OCI-M1 (cell line): ENCODE data around the gene PERM1.
"Not testable (repeated sequence)": the region's sequence is repeated elsewhere in the genome, so short reads cannot be mapped to it uniquely, and the experiment has no call there.

ENCODE experiments used
- DNase-seq: peaks from one replicate; lab custom pipeline; 2025; lab: John Stamatoyannopoulos, UW

The PERM1 gene

GRCh38 chr1:981955-982558 lies at the start of gene PERM1:
Gene PERM1 (minus strand): TSS chr1:982093. CDS start chr1:981029, 1,064 bp downstream.
- no peak for DNase-seq

DNA sequence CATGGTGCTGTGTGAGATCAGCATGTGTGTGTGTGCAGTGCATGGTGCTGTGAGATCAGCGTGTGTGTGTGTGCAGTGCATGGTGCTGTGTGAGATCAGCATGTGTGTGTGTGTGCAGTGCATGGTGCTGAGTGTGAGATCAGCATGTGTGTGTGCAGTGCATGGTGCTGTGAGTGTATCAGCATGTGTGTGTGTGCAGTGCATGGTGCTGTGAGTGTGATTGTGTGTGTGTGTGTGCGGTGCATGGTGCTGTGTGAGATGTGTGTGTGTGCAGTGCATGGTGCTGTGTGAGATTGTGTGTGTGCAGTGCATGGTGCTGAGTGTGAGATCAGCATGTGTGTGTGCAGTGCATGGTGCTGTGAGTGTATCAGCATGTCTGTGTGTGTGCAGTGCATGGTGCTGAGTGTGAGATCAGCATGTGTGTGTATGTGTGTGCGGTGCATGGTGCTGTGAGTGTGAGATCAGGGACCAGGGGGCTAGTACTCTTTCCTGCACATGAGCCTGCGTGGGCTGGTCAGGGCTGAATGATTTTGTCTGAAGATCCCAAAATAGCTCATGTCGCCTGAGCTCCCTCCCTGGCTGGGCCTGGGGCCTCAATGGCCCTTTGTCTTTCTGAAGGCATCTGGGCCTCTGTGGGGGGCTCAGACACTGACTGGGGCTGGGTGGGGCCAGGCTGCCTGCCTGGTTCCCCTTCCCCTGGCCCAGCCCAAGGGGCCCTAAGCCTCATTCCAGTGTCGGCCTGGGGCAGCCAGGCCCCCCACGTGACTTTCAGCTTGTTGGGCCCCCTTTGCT lies 49.2 kb upstream of the PERM1 start:
- DNase-seq: not testable (repeated sequence)

- no peak for DNase-seq
These were observed 45.9 kb upstream of the PERM1 start for GRCh38 chr1:1027791-1028190.

DNA sequence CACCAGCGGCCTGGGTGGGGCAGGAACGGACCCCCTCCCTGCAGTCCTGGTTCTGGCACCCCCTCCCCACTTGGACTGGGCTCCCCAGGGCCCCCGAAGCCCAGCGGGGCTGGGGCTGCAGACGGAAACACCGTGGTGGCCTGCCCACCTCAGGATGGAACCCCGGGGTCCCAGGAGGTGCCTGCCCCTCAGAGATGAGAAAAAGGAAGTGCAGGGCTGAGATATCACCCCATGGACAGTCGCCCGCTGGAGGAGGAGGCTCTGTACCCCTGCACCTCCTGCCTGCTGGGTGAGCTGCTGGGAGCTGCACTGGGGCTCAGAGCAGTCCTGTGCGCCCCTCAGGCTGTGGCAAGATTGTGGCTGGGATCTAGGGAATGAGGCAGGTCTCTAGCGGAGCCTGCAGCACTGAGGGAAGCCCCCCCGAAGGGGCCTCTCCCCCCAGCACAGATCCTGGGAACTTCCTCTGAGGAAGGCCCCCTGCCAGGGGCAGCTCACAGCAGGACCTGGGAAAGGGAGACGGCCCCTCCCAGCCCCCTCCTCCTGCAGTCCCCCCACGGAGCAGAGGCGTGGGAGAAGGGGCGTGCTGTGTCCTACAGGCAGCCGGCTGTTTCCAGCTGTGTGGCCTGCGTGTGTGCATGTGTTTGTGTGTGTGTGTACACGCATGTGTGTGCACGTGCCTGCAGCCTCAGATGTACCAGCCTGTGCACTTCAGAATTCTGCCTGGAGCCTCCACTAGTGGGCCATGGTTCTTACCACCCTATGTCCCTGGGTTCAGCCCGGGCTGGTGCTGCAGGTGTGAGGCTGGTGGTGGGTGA lies 44.9 kb upstream of the PERM1 start:
- DNase-seq: no peak

GRCh38 chr1:1025730-1026129 lies 43.8 kb upstream of the PERM1 start:
- DNase-seq: no peak

GRCh38 chr1:1024771-1025699 lies 43.1 kb upstream of the PERM1 start:
- DNase-seq: no peak

- no peak for DNase-seq
These were observed 42.4 kb upstream of the PERM1 start for GRCh38 chr1:1024149-1024770.

GRCh38 chr1:1023700-1024099 lies 41.8 kb upstream of the PERM1 start:
- no peak for DNase-seq

DNA sequence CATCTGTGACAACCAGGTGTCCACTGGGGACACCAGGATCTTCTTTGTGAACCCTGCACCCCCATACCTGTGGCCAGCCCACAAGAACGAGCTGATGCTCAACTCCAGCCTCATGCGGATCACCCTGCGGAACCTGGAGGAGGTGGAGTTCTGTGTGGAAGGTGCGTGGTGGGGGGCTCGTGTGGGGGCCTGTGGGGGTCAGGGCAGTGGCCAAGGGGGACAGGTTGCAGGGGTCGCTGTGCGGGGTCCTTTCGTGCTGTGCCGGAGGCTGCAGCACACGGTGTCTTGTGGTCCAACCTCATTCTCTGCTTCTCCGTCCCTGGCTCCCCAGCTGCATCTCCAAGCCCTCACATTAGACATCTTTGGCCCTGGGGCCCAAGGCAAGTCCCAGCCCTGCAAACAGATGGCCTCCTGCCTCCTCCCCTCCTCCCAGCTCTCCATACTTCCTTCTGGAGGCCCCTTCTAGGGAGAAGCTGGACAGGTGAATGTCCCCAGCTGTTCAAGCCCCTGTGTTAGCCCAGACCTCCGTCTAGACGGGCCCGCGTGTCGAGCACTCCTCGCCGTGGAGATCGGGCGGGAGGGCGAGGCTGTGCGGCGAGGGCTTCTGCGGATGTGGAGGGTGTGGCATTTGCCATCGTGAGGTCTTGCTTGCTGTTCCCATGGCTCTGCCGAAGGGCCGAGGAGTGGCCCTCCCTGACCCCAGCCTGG lies 40.6 kb upstream of the PERM1 start:
- DNase-seq: no peak

GRCh38 chr1:1021920-1022259 lies 40.0 kb upstream of the PERM1 start:
- DNase-seq: no peak

DNA sequence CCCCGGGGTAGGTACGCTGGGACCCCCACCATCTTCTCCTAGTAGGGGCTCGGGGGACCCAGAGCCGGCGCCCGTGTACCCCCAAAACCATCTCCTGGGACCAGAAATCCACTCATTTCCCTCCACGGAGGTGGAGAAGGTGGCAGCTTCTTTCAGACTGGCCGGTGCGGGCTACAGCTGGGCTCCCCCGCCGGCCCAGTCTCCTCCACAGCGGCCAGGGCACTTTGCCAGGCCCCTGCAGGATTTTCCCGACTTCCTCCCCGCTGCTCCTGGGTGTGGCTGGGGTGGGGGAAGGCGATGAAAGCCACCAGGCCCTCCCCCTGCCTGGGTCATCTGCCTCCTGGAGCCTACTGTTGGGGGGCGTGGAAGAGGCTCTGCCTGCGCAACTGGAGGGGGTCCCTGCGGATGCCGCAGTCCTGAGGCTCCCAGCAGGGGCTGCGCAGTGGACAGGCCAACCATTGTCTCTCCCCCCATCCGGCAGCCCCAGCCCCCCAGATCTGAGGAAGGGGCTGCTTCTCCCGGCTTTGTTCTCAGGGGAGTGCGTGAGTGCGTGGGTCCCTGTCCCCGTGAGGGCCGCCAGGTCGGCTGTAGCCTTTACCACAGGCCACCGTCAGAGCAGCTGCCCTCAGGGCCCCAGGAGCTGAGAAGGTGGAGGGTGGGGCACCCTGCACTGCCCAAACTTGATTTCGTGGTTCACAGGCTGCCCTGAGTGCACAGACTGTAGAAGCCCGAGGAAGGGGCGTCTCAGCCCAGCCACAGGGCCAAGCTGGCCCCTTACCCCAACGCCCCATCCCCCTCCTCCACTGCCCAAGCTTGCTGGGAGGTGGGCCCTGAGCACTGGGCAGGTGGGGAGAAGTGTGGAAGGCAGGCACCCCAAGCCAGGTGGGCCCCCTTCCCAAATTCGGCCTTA lies 39.4 kb upstream of the PERM1 start:
- peak; percentile 80 for DNase-seq

GRCh38 chr1:1020415-1021009 lies 38.6 kb upstream of the PERM1 start:
- peak; percentile 56 for DNase-seq

DNA sequence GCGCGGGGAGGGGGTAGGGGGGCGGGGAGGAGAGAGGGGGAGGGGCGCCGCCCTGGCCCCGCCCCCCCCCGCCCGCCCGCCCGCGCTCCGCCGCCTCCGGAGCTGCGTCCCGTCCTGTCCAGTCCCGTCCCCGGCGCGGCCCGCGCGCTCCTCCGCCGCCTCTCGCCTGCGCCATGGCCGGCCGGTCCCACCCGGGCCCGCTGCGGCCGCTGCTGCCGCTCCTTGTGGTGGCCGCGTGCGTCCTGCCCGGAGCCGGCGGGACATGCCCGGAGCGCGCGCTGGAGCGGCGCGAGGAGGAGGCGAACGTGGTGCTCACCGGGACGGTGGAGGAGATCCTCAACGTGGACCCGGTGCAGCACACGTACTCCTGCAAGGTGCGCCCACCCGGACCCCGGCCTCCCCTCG lies 38.1 kb upstream of the PERM1 start, which contains the start of gene AGRN:
TSS of gene AGRN (plus strand) at position 121 of the 405 bp plus-strand sequence. CDS start at position 174, 53 bp downstream.
- DNase-seq: peak; percentile 67

DNA sequence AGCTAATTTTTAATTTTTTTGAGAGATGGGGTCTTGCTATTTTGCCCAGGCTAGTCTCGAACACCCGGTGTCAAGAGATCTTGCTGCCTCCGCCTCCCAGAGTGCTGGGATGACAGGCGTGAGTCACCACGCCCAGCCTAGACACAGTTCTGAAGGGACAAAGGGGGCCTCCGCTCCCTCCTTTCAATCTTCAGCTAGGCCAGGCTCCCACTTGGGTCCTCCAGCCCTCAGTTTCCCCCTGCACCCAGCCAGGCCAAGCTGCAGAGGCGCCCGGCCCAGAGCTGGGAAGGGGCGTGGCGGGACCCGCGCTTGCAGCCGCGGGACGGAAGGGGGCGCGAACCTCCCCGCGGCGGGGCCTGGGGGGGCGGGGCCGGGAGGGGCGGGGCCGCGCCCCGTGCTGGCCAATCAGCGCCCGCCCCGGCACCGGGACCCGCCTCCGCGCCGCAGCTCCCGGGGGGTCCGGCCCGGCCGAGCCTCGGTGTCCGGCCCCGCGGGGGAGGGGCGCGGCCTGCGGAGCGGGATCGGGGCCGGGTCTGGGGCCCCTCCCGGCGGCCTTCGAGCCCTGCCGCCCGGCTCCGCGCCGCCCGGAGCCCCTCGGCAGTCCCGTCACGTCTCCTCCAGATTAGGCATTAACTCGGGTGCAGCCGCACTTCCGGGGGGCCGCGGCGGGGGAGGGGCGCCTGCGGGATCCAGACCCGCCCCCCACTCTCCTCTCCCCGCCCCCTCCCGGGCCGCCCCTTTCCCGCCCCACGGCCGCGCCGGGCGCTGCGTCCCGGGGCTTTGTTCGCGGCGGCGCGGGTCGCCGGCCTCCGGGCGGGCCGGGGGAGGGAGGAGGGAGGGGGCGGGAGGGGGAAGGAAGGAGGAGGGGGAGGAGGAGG lies 37.5 kb upstream of the PERM1 start:
- peak; percentile 92 for DNase-seq

GRCh38 chr1:1018321-1018685 lies 36.4 kb upstream of the PERM1 start:
- DNase-seq: not testable (repeated sequence)

DNA sequence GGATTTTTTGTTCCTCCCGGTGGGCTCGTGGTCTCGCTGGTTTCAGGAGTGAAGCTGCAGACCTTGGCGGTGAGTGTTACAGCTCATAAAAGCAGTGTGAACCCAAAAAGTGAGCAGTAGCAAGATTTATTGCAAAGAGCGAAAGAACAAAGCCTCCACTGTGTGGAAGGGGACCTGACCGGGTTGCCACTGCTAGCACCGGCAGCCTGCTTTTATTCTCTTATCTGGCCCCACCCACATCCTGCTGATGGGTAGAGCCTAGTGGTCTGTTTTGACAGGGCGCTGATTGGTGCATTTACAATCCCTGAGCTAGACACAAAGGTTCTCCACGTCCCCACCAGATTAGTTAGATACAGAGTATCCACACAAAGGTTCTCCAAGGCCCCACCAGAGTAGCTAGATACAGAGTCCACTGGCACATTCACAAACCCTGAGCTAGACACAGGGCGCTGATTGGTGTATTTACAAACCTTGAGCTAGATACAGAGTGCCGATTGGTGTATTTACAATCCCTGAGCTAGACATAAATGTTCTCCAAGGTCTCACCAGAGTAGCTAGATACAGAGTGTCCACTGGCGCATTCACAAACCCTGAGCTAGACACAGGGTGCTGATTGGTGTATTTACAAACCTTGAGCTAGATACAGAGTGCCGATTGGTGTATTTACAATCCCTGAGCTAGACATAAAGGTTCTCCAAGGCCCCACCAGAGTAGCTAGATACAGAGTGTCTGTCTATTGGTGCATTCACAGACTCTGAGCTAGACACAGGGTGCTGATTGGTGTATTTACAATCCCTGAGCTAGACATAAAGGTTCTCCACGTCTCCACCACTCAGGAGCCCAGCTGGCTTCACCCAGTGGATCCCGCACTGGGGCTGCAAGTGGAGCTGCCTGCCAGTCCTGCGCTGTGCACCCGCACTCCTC lies 35.8 kb upstream of the PERM1 start:
- peak; percentile 18 for DNase-seq
